H1 (cell line): ENCODE measurements around the gene FBXO2. TPM values are rescaled to one million over a fixed set of nuclear protein-coding genes. Genes with fewer than 3 reads are reported as not detected.

Experiments used
- BACH1 ChIP-seq: IDR thresholded peaks from 2 replicates; pipeline ENCODE4 v1.6.1; 2012; ENCODE audit warnings: low read length, improper control_type of control experiment
- FOSL1 ChIP-seq: IDR thresholded peaks from 2 replicates; pipeline ENCODE4 v1.6.1; 2011; ENCODE audit warnings: mild to moderate bottlenecking, low read depth, low read length, moderate library complexity; ENCODE audit not compliant: insufficient read depth
- SP1 ChIP-seq: IDR thresholded peaks from 2 replicates; pipeline ENCODE4 v1.6.1; 2011; ENCODE audit warnings: low read depth, low read length
- polyA plus RNA-seq, 7 experiments: library from polyadenylated mRNA; depleted of rRNA in 3 of 7; stranded (reverse) in 5 of 7; unstranded in 2 of 7; fragments of >200 nt in 5 of 7; fragments of 200-250 nt in 2 of 7; gene quantifications; 1 replicate in 5 of 7; 2 replicates in 1 of 7; 4 replicates in 1 of 7; pipeline versions ENCODE4 v1.2.1 to v1.2.3, GENCODE V29; 2011 to 2013; ENCODE audit warnings: missing spikeins in 2 of 7, mixed read lengths in 2 of 7
- total RNA-seq: library from RNA; stranded (reverse); fragmentation: NEBNext Ultra II Directional; extraction: Animal tissue kit (Norgen Biotek cat#: 25700); gene quantifications from 2 replicates; pipeline ENCODE4 v1.2.1, GENCODE V29; 2021

Gene FBXO2
- total and polyA plus RNA-seq, 2 of the 8 experiments (the other 6 are each of a cell fraction or from before 2014, with no cell fraction given): 51.3 to 57.9 TPM

GRCh38 chr1:11640101-11640500, 14.1 kb downstream of the FBXO2 start (continued):
- TF ChIP-seq BACH1: no peak
- TF ChIP-seq SP1: no peak
- no peak for TF ChIP-seq FOSL1
- TF ChIP-seq, all 59 proteins: peak for 0
